ENCODE data around the gene MIER1.
"Not testable (repeated sequence)": the region's sequence is repeated elsewhere in the genome, so short reads cannot be mapped to it uniquely, and the experiment has no call there.

MIER1 gene

DNA sequence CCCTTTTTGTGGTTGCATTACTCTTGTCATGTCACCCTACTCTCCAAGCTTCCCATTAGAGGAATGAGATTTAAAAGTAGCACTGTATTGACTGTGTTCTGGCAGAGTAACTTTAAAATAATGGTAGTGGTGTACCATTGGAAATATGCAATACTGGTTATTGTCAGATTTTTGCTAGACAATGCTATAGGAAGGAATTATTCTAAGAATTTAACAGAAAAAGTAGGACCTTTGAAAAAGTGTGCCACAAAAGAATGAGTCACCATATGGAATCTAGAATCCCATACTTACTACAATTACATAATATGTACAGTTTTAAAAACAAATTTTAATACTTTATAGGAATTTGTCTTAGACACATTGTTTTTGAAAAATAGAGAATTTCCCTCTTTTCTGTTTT lies 13.8 kb downstream of the MIER1 start:
- DNase-seq = no peak

DNA sequence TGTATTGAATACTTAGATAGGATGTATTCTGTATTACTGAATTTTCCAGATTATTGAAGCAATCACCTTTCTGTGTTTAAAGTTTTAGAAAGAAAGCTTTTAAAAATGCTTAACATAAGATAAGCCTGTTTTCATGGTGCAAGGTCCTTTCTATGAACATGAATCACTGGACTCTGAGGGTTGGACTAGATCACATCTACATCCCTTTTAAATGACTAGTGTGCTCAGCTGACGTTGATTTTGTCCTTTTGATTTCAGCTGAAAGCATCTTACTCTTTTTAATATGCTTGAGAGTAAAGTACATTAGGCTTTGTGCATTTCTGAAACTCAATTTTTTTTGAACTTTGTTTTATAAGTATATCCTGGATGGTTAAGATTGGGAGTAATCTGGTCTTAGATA lies 16.2 kb downstream of the MIER1 start:
- no peak for DNase-seq

DNA sequence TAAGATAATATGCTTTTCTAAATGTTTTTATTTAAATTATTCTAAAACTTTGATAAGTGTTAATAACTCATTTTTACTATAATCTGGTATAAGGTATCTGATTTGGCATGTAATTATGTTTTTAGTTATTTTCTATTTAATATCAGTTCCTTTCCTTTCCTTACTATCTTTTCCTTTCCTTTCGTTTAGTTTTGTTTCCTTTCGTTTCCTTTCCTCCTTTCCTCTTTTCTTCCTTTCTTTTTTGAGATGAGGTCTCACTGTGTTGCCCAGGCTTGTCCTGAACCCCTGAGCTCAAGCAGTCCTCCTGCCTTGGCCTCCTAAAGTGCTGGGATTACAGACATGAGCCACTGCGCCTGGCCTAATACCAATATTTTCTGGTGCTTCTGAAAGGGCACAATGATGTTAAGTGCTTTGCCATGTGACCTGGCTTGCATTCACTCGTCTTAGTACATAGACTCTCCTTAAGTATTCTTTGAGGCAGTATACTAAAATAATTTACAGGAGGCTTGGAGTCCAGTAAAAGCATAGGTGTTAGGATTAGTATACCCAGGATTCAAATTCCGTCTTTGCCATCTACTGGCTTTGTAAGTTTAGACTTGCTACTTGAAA lies 18.7 kb downstream of the MIER1 start:
- no peak for DNase-seq

DNA sequence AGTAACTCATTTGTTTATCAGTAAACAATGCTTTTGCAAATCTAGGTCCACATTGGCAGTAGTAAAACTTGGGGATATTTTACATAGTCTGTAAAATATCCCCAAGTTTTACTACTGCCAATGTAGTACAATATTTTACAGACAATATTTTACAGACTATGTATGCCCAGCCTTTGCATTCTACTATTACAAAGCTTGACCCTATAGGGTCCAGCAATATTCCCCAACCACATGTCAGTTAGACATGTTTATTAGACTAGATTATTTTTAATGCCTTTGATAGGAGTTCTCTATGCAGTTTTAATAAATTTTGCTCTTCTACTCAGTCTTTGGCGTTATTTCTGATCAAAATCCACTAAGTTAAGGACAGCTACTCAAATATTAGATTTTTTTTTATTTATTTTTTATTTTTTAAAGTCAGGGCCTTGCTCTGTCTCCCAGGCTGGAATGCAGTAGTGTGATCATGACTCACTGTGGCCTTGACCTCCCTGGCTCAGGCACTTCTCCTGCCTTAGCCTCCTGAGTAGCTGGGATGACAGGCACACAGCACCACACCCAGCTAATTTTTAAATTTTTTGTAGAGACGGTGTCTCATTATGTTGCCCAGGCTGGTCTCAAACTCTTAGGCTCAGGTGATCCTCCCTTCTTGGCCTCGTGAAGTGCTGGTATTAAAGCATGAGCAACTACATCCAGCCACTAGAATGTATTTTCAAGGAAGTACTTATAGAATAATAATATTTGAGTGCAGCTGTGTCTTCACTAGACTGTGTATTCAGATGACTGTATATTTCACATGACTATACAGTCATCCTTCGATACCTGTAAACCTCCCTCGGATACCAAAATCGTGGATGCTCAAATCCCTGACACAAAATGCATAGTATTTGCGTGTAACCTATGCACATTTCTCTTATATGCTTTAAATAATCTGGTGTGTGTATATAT lies 19.8 kb downstream of the MIER1 start:
- DNase-seq = no peak

DNA sequence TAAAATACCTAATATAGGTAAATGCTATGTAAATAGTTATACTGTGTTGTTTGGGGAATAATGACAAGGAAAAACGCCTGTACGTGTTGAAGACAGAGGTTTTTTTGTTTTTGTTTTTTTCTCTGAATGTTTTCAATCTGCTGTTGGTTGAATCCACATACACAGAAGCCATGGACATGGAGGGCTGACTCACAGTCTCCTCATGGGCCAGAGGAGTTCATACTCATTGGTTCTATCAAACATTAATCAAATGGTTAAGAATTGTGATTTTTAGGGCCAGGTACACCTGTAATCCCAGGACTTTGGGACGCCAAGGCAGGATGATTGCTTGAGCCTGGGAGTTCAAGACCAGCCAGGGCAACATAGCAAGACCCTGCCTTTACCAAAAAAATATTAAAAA lies 20.5 kb downstream of the MIER1 start:
- no peak for DNase-seq

DNA sequence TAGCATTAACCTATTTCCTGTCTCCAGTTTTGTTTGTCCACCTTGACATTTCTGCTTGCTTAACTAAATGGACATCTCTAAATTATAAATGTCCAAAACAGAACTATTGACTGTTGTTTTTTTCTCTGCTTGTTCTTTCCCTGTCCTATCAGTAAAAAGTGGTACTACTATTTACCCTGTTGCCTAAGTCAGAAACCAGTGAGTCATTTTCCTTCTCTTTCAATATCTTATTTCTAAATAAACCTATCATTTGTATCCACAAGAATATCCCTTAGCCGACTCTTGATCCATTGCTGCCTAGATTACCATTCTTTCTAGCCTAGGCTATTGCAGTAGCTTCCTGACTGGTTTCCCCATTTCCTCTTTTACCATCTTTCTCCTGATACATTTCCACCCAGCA lies 22.5 kb downstream of the MIER1 start:
- no peak for DNase-seq

DNA sequence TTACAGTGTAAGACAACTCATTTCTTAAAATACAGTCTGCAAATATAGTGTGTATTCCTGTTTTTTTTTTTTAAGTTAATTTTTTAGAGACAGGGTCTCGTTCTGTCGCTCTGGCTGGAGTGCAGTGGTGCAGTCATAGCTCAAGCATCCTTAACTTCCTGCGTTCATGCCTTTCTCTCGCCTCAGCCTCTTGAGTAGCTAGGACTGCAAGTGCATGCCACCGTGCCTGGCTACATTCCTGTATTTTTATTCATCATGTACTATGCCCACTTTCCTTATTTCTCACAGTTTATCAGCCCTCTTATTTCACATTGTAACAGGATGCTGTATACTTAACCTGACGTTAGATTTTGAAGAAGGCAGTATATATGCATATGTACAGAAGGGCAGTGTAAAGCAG lies 26.7 kb downstream of the MIER1 start:
- no peak for DNase-seq

DNA sequence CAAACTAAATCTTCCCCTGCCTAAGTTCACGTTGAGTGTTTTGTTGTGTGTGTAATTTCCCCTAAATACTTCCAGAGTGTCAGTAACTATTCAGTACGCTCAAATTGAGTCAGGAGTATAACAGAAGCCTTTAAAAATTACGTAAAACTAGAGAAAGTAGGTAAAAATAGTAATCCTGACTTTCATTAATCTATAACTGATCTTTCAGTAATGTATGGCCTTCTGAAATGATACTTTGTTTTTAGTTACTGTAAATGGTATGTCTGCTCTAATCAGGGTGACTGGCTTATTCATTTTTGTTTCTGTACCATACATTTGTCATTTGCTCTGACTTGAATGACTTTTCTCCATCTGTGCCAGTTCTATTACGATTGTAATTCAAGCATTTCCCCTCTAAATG lies 29.4 kb downstream of the MIER1 start:
- DNase-seq = no peak

DNA sequence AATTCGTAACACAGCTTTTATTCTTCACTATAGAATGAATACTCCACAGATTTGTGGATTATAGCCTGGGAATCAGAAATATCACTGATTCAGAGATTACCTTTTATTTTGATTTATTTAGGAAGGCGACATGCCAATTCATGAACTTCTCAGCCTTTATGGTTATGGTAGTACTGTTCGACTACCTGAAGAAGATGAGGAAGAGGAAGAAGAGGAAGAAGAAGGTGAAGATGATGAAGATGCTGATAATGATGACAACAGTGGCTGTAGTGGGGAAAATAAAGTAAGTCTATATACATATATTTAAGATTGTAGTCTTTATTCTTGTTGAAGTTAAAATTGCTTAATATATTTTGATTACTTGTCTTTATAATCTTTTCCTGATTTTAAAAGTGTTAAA lies 33.1 kb downstream of the MIER1 start:
- no peak for DNase-seq

DNA sequence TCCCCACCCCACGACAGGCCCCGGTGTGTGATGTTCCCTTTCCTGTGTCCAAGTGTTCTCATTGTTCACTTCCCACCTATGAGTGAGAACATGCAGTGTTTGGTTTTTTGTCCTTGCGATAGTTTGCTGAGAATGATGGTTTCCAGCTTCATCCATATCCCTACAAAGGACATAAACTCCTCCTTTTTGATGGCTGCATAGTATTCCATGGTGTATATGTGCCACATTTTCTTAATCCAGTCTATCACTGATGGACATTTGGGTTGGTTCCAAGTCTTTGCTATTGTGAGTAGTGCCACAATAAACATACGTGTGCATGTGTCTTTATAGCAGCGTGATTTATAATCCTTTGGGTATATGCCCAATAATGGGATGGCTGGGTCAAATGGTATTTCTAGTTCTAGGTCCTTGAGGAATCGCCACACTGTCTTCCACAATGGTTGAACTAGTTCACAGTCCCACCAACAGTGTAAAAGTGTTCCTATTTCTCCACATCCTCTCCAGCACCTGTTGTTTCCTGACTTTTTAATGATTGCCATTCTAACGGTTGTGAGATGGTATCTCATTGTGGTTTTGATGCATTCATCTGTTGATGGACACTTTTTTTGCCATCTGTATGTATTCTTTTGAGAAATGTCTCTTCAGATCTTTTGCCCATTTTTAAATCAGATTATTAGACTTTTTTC lies 41.5 kb downstream of the MIER1 start:
- DNase-seq = not testable (repeated sequence)

DNA sequence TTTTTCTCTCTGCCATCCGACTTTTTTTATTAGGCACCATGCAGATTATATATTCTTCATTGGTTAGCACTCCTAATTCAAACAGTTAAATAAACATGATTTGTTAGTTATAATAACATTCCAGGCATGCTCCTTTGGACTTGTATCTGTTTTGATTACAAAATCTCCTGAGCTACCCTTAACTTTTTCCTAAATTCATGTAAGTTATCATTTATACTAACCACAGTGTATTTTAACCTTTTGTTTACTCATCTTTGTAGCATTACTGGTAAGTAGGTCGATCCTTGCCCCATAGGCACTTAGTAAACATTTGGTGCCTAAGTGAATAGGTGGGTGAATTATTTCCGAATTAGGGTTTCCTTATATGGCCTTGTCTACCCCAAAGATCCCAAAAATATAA lies 43.8 kb downstream of the MIER1 start:
- no peak for DNase-seq

DNA sequence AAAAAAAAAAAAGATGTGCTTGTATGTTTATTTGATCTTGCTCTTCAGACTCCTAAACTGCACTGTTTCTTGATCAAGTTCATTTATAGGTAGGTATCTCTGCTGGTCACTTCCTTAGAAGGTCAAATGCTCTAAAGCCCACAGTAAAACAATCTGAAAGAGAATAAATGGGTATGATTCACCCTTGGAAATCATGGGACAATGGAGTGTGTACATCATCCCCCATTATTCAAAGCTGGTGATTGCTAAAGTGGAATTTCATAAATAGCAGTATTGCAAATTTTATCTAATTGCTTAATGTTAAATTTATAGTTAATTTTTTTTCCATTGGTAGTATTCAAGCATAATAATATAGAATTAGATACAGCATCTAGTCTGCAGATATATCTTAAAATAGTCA lies 53.4 kb downstream of the MIER1 start:
- DNase-seq = no peak

DNA sequence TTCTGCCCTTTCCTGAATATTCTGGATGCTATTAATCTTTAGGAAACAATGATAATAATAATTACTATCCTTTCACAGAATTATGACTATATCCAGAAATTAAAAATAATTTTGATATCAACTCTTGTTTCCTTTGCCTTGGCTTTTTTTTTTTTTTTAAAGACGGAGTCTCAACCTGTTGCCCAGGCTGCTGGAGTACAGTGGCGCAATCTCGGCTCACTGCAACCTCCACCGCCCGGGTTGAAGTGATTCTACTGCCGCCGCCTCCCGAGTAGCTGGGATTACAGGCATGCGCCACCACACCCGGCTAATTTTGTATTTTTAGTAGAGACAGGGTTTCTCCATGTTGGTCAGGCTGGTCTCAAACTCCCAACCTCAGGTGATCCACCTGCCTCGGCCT lies 54.8 kb downstream of the MIER1 start:
- DNase-seq = not testable (repeated sequence)

DNA sequence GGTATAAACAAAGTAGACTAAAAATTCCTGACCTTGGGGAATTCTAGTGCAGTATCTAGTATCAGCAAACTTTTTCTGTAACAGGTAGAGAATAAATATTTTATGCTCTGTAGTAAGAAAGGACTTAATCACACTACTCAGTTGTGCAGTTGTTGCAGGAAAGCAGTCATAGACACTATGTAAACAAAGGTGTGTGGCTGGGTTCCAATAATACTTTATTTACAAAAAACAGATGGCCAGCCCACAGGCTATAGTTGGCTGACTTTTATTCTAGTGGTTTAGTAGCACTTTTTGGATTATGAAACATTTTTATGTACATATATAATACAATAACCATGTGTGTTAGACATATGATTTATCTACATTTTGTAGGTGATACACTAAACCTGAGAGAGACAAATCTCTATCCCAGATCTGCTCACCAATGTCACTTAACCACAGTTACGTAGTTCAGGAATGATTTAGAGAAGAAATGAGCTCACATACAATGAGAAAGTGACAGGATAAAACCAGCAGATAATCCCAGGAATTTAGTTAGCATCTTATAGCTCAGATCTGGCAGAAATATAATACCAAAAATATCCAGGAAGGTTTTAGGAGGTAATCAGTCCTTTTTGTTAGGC lies 56.1 kb downstream of the MIER1 start:
- no peak for DNase-seq

DNA sequence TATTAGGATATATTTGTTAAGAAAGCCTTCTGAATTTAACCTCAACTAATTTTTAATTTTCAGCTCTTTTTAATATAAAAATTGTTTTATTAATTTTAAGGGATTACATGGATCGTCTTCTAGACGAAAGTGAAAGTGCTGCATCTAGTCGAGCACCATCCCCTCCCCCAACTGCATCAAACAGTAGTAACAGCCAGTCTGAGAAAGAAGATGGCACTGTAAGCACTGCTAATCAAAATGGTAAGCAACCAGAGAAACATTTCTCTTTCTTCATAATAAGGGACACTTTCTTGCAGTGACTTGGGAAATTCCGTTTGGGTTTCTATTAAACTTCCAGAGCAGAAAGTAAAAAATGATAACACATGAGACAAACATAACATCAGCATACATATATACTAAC lies 56.9 kb downstream of the MIER1 start:
- peak; percentile 74 for DNase-seq

DNA sequence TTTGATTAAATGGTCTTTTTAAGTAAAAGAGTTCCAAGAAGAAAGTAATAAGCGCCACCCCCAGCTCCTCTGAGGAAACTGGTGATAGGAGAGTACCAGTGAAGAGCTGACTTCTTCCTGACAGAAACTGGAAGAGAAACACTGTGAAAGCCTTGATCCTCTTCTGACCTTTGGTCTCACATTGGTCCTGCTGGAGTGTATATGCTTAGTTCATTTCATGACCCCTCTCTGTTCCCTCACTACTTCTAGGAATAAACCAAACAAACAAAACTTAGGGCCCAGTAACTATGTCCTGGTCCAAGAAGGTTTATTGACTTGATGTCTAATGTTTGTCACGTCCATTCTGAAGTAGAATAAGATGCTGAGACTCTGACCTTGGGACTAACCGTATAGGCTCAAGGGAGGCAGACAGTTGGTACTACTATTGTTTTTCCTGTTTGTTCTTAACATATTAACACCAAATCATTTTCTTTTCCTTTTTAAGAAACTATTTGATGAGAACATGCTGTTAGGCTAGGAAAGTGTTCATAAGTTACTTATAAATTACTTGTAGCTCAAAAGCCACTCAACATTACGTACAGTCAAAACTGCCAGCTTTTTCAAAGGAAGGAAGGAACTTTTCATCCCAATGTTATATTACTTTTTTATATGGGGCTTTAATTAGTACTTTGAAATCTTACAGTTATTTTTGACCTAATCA lies 57.9 kb downstream of the MIER1 start:
- DNase-seq = no peak

DNA sequence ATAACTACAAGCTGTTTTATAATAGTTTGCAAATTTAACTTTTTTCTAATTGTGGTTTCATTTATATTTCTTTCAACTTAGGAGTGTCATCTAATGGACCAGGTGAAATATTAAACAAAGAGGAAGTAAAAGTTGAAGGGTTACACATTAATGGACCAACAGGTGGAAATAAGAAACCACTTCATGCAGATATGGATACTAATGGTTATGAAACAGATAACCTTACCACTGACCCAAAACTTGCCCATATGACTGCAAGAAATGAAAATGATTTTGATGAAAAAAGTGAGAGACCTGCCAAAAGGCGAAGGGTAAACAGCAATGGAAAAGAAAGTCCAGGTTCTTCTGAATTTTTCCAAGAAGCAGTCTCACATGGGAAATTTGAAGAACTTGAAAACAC lies 59.7 kb downstream of the MIER1 start:
- DNase-seq = no peak

DNA sequence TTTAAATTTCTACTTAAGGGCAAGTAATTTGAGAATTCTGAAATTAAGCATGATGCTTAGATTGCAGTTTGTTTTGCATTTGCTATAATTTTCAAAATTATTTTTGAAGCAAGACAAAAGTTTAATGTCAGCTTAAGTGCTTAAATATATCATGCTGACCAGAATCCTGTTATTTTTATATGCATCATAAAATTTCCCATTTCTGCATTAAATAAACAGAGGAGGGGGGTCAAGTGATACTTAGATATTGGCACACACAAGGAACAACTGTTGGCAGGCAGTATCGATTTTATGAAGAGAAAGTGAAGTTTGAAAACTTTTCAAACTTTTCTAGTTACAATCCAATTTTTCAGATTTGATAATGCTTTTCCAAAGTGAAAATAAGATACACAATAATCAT lies 61.0 kb downstream of the MIER1 start:
- DNase-seq = no peak

DNA sequence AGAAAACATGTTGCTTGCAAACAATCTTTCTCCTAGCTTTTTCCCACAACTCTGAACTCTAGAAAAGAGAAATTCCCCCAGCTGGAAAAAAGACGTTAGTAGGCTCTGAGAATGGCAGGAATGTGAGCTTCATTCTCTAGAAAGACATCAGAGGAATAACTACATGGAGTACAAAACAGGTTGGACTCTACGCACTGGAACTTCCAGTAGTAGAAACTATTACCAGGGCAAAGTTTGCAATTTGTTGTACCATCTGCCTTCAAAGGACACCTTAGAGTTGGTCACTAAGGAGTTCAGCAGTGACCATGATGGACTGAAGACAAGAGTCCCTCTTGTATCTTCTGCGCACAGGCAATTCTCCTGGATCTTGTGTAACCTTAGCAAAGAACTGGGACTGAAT lies 68.3 kb downstream of the MIER1 start:
- no peak for DNase-seq

DNA sequence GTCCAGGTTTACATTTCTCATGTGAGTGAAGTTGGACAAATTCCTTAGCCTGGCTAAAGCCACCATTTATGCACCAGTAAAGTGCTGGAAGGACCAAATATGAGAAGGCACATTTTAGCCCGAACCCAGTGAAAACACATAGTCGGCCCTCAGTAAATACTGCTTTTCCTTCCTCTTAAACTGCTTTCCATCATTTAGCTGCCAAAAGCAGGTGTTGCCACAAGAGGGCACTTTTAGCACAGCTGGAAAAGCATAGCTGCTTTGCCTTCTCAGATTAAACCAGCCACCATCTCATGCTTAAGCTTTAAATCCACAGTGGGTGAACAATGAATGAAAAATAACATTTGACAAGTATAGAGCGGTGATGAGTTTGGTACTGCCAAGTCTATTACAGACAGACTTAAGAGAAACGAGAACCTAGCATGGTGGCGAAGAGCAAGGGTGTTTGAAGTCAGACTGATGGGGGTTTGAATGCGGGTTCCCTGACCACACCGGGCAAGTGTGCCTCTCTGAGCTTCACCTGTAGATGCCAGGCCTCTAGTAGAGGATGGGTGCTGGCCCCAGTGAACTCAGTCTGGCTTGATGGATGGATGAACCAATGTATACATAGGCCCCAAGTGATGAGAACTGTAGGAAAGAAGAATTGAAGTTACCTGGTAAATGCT lies 71.4 kb downstream of the MIER1 start:
- DNase-seq = peak; percentile 69

DNA sequence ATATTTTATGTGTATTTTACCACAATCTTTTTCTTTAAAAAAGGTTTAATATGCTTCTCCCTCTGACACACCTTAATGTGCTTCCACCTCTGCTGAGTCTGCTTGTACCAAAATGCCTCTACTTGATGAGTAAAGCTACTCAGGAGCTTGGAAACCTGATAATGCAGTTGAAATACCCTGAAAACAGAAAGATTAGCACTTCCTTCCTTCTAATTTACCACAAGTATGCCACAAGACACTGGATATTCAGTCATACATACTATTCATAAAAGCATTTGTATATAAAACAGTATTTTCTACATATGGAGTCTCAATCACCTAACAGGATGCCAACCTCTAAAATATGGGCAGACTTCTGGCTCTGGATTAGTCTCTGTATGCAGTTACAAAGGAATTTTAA lies 74.2 kb downstream of the MIER1 start:
- no peak for DNase-seq
